Activated naive CD8-positive, alpha-beta T cell treated with anti-CD3 and anti-CD28 coated beads, Interleukin-2, amount 10 ng/mL, durations not matched to agents 7 days and 5 days (primary cell): Measurements from ENCODE around the gene XBP1. TPM values are rescaled to one million over a fixed set of nuclear protein-coding genes. Genes with fewer than 3 reads are reported as not detected.
"Not testable (repeated sequence)": the region's sequence is repeated elsewhere in the genome, so short reads cannot be mapped to it uniquely, and the experiment has no call there.

ENCODE experiments used
- ATAC-seq: fragments of 150-1000 bp; cut with Tn5 transposase; one replicate; pipeline ENCODE4 v1.10.0; 2021; ENCODE audit warnings: low read depth, moderate library complexity
- POLR2A ChIA-PET: fragments of 350-600 bp; sonication (Branson Sonifier 250); formaldehyde crosslinking; loops from one replicate; lab custom pipeline; 2021; ENCODE audit warnings: antibody characterized with exemption; lab: Charles Lee
- DNase-seq: peaks from one replicate; pipeline ENCODE4 v3.0.0; 2021
- H3K27ac Mint-ChIP-seq: one replicate; pipeline ENCODE4 v1.8.0; 2022; ENCODE audit warnings: mild to moderate bottlenecking, mixed read lengths
- H3K27me3 Mint-ChIP-seq: one replicate; pipeline ENCODE4 v1.8.0; 2022; ENCODE audit warnings: mild to moderate bottlenecking, moderate library complexity, mixed read lengths
- H3K36me3 Mint-ChIP-seq: one replicate; pipeline ENCODE4 v1.8.0; 2021; ENCODE audit warnings: mild to moderate bottlenecking, mixed read lengths
- H3K4me1 Mint-ChIP-seq: one replicate; pipeline ENCODE4 v1.8.0; 2021; ENCODE audit warnings: mixed read lengths
- H3K4me3 Mint-ChIP-seq: one replicate; pipeline ENCODE4 v1.8.0; 2022; ENCODE audit warnings: mild to moderate bottlenecking, moderate library complexity, mixed read lengths
- H3K9me3 Mint-ChIP-seq: one replicate; pipeline ENCODE4 v1.8.0; 2021; ENCODE audit warnings: mixed read lengths
- total RNA-seq, 2 experiments: library from RNA; stranded (reverse); gene quantifications; one replicate each; pipeline ENCODE4 v1.2.3, GENCODE V29; 2021

XBP1 gene
- total RNA-seq, 2 experiments from 2014 or later, result 178 to 179 TPM

GRCh38 chr22:28773461-28773867, 26.9 kb downstream of the XBP1 start:
- DNase-seq, result no peak
- Mint-ChIP-seq H3K4me1 (peaks cover 25% of the 10 kb centered on the region), H3K36me3 (peaks cover 24% of the 10 kb centered on the region), H3K27me3 (no peaks in the 10 kb centered on the region), H3K27ac (peak overlapping the region; percentile 98), H3K9me3 (peaks cover 3% of the 10 kb centered on the region), H3K4me3 (peak overlapping the region; percentile 99)
- ATAC-seq, result no peak
- POLR2A ChIA-PET, result interaction anchor here (0.6 to 2.9 kb wide), 10 partner anchors 11 to 56 kb away, joined by 3 to 28 read pairs (median 4); partner anchors contain the start of genes CHEK2, HSCB and XBP1

- Mint-ChIP-seq H3K27me3 (no peaks in the 10 kb centered on the region), H3K9me3 (peaks cover 3% of the 10 kb centered on the region), H3K4me3 (peak within 1 kb of the TSS; percentile 99), H3K4me1 (peaks cover 25% of the 10 kb centered on the region), H3K36me3 (peaks cover 21% of the 10 kb centered on the region), H3K27ac (peak within 1 kb of the TSS; percentile 98)
- ATAC-seq (peak; percentile 93), DNase-seq (peak; percentile 92)
- POLR2A ChIA-PET, result interaction anchor here (0.6 to 2.9 kb wide), 15 partner anchors 12 to 57 kb away, joined by 3 to 28 read pairs (median 4); partner anchors contain the start of genes CHEK2, HSCB and XBP1
Measured at GRCh38 chr22:28772633-28773460, 27.5 kb downstream of the XBP1 start, which contains the start of gene CCDC117. Gene CCDC117, plus strand, starts transcription at chr22:28772695. Its CDS starts 155 bp downstream, at chr22:28772850.

- H3K4me3 Mint-ChIP-seq, result no peak overlapping the region
- H3K36me3 Mint-ChIP-seq, result peaks cover 19% of the 10 kb centered on the region
- H3K27me3 Mint-ChIP-seq, result no peaks in the 10 kb centered on the region
- peaks cover 3% of the 10 kb centered on the region for H3K9me3 Mint-ChIP-seq
- peaks cover 21% of the 10 kb centered on the region for H3K4me1 Mint-ChIP-seq
- ATAC-seq (no peak), DNase-seq (no peak)
- POLR2A ChIA-PET, result interaction anchor here (1.4 to 2.5 kb wide), 4 partner anchors 10 to 43 kb away, joined by 3 to 21 read pairs (median 5); partner anchors contain the start of genes CHEK2, HSCB and XBP1
- H3K27ac Mint-ChIP-seq, result no peak overlapping the region
Measured at GRCh38 chr22:28771195-28771791, 29.1 kb downstream of the XBP1 start.

GRCh38 chr22:28769394-28770085, 30.8 kb downstream of the XBP1 start:
- POLR2A ChIA-PET, result no interaction called here
- Mint-ChIP-seq H3K4me1 (peaks cover 11% of the 10 kb centered on the region), H3K27ac (no peak overlapping the region), H3K9me3 (peaks cover 3% of the 10 kb centered on the region), H3K4me3 (no peak overlapping the region), H3K27me3 (peaks cover 3% of the 10 kb centered on the region), H3K36me3 (peaks cover 7% of the 10 kb centered on the region)
- no peak for DNase-seq
- ATAC-seq, result no peak

GRCh38 chr22:28768701-28769393, 31.5 kb downstream of the XBP1 start:
- POLR2A ChIA-PET, result no interaction called here
- Mint-ChIP-seq H3K4me1 (peaks cover 10% of the 10 kb centered on the region), H3K36me3 (peaks cover 5% of the 10 kb centered on the region), H3K27ac (no peak overlapping the region), H3K4me3 (no peak overlapping the region), H3K9me3 (peaks cover 3% of the 10 kb centered on the region), H3K27me3 (peaks cover 3% of the 10 kb centered on the region)
- DNase-seq (no peak), ATAC-seq (no peak)

- H3K4me1 Mint-ChIP-seq, result peaks cover 3% of the 10 kb centered on the region
- no peaks in the 10 kb centered on the region for H3K36me3 Mint-ChIP-seq
- no peak overlapping the region for H3K27ac Mint-ChIP-seq
- ATAC-seq, result no peak
- H3K4me3 Mint-ChIP-seq, result no peak overlapping the region
- H3K9me3 Mint-ChIP-seq, result peaks cover 3% of the 10 kb centered on the region
- DNase-seq, result no peak
- peaks cover 3% of the 10 kb centered on the region for H3K27me3 Mint-ChIP-seq
- POLR2A ChIA-PET, result no interaction called here
Measured at GRCh38 chr22:28766628-28767027, 33.7 kb downstream of the XBP1 start.

GRCh38 chr22:28762000-28762399, 38.4 kb downstream of the XBP1 start:
- POLR2A ChIA-PET, H3K27me3 Mint-ChIP-seq, H3K4me3 Mint-ChIP-seq, ATAC-seq, H3K27ac Mint-ChIP-seq, H3K36me3 Mint-ChIP-seq, DNase-seq, H3K9me3 Mint-ChIP-seq, H3K4me1 Mint-ChIP-seq: not testable (repeated sequence)

- POLR2A ChIA-PET, result interaction anchor here (1.3 kb wide), 1 partner anchor 10 kb away, joined by 6 read pairs; the partner anchor contains the start of gene CCDC117
- peaks cover 3% of the 10 kb centered on the region for H3K27me3 Mint-ChIP-seq
- peak overlapping the region; percentile 42 for H3K27ac Mint-ChIP-seq
Measured at GRCh38 chr22:28761449-28761755, 39.0 kb downstream of the XBP1 start.

GRCh38 chr22:28759861-28760560, 40.4 kb downstream of the XBP1 start:
- H3K4me3 Mint-ChIP-seq, result no peak overlapping the region
- H3K4me1 Mint-ChIP-seq, result peaks cover 4% of the 10 kb centered on the region
- H3K36me3 Mint-ChIP-seq, result peaks cover 10% of the 10 kb centered on the region
- POLR2A ChIA-PET, result interaction anchor here (1.3 kb wide), 1 partner anchor 12 kb away, joined by 6 read pairs; the partner anchor contains the start of gene CCDC117
- H3K9me3 Mint-ChIP-seq, result no peaks in the 10 kb centered on the region
- DNase-seq (no peak), ATAC-seq (no peak)
- H3K27me3 Mint-ChIP-seq, result no peaks in the 10 kb centered on the region
- no peak overlapping the region for H3K27ac Mint-ChIP-seq

More at GRCh38 chr22:28761449-28761755, 39.0 kb downstream of the XBP1 start:
- H3K4me1 Mint-ChIP-seq, result peaks cover 4% of the 10 kb centered on the region
- no peaks in the 10 kb centered on the region for H3K9me3 Mint-ChIP-seq
- H3K36me3 Mint-ChIP-seq, result peaks cover 6% of the 10 kb centered on the region
- no peak for DNase-seq
- H3K4me3 Mint-ChIP-seq, result no peak overlapping the region
- ATAC-seq, result no peak

GRCh38 chr22:28754512-28754911, 45.9 kb downstream of the XBP1 start:
- H3K9me3 Mint-ChIP-seq, ATAC-seq, H3K27me3 Mint-ChIP-seq, POLR2A ChIA-PET, H3K4me1 Mint-ChIP-seq, DNase-seq, H3K4me3 Mint-ChIP-seq, H3K27ac Mint-ChIP-seq: not testable (repeated sequence)
- peaks cover 21% of the 10 kb centered on the region for H3K36me3 Mint-ChIP-seq

- Mint-ChIP-seq H3K36me3 (peaks cover 37% of the 10 kb centered on the region), H3K4me1 (peaks cover 23% of the 10 kb centered on the region), H3K27me3 (no peaks in the 10 kb centered on the region), H3K4me3 (no peak overlapping the region), H3K9me3 (peaks cover 2% of the 10 kb centered on the region), H3K27ac (no peak overlapping the region)
- POLR2A ChIA-PET, result interaction anchor here (0.7 to 2.9 kb wide), 4 partner anchors 9 to 50 kb away, joined by 3 to 13 read pairs (median 8); partner anchors contain the start of genes CCDC117 and XBP1
- no peak for DNase-seq
- ATAC-seq, result no peak
Measured at GRCh38 chr22:28750471-28750881, 49.9 kb downstream of the XBP1 start.
